ENCODE results near the gene PRR13. TPM values are rescaled to one million over a fixed set of nuclear protein-coding genes. Genes with fewer than 3 reads are reported as not detected.

PRR13 gene
- total and polyA plus RNA-seq, 2 of the 13 experiments (the other 11 are each of a cell fraction or from before 2014, with no cell fraction given) = 65.0 to 102 TPM

- TF ChIP-seq FIP1L1 (IDR thresholded peaks at IDR 0.05; ENCODE audit: borderline replicate concordance, insufficient read depth, low read depth, low read length) (no peak), CCDC6 (CRISPR knock-in tag; IDR thresholded peaks at IDR 0.05) (no peak), ELF4 (CRISPR knock-in tag; IDR thresholded peaks at IDR 0.05; ENCODE audit: borderline replicate concordance) (no peak), ZNF44 (CRISPR knock-in tag; IDR thresholded peaks at IDR 0.05) (no peak), ZNF468 (CRISPR knock-in tag; IDR thresholded peaks at IDR 0.05) (0 out of 2 replicates have a peak, but pooled peaks have one; percentile 73), TEF (CRISPR knock-in tag; IDR thresholded peaks at IDR 0.05) (0 out of 2 replicates have a peak, but pooled peaks have one; percentile 42), ZNF276 (CRISPR knock-in tag; IDR thresholded peaks at IDR 0.05; ENCODE audit: low read depth) (no peak), NFATC3 (CRISPR knock-in tag; IDR thresholded peaks at IDR 0.05) (no peak), ZBTB7A (CRISPR knock-in tag; IDR thresholded peaks at IDR 0.05) (peak; percentile 76; the same call in 1 of the 2 replicates), HOXD1 (CRISPR knock-in tag; IDR thresholded peaks at IDR 0.05) (peak; percentile 56; the same call in 1 of the 2 replicates), ZBTB39 (CRISPR knock-in tag; IDR thresholded peaks at IDR 0.05) (no peak), MTF2 (CRISPR knock-in tag; IDR thresholded peaks at IDR 0.05; ENCODE audit: borderline replicate concordance) (no peak), ZNF17 (CRISPR knock-in tag; IDR thresholded peaks at IDR 0.05) (no peak), PREB (CRISPR knock-in tag; IDR thresholded peaks at IDR 0.05) (no peak), HDAC6 (IDR thresholded peaks at IDR 0.05; ENCODE audit: low read depth, low read length) (no peak), ZNF280B (CRISPR knock-in tag; IDR thresholded peaks at IDR 0.05; ENCODE audit: borderline replicate concordance) (0 out of 2 replicates have a peak, but pooled peaks have one; percentile 32), ZNF558 (CRISPR knock-in tag; IDR thresholded peaks at IDR 0.05; ENCODE audit: borderline replicate concordance) (peak; percentile 47; the same call in 1 of the 2 replicates), ZNF570 (CRISPR knock-in tag; IDR thresholded peaks at IDR 0.05; ENCODE audit: borderline replicate concordance) (no peak), MAF1 (CRISPR knock-in tag; IDR thresholded peaks at IDR 0.05; ENCODE audit: borderline replicate concordance) (peak; percentile 47; the same call in 1 of the 2 replicates), ZBTB38 (CRISPR knock-in tag; IDR thresholded peaks at IDR 0.05) (no peak)
These were observed 10.9 kb downstream of the PRR13 start (continued) for GRCh38 chr12:53452159-53453077.

All from HepG2 (cell line).